GM12874 (cell line): ENCODE results near the gene CDHR3.

Experiments
- TF ChIP-seq, protein P1 (sequence below): IDR thresholded peaks from 2 replicates; pipeline ENCODE4 v1.5.1; 2011; ENCODE audit warnings: low read depth, mild to moderate bottlenecking, control low read depth, low read length, moderate library complexity; ENCODE audit not compliant: insufficient read depth

Gene CDHR3

DNA sequence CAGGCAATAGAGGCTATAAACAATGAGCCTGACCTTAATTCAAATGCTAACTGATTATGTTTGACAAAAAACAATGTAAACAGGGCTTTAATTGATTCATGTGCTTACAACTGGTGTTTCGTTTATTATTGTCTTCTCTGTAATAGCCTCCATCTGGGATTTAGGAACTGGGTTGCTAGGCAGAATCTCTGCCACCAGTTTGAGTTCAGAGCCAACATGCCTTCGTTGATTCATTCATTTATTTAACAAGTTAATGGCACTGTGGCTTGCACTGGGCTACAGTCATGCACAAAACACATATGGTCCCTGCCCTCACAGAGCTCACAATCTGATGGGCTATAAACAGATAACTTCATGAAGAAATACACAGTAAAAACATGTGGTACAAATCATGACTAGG, 19.6 kb upstream of the CDHR3 start:
- TF ChIP-seq, protein P1, sequence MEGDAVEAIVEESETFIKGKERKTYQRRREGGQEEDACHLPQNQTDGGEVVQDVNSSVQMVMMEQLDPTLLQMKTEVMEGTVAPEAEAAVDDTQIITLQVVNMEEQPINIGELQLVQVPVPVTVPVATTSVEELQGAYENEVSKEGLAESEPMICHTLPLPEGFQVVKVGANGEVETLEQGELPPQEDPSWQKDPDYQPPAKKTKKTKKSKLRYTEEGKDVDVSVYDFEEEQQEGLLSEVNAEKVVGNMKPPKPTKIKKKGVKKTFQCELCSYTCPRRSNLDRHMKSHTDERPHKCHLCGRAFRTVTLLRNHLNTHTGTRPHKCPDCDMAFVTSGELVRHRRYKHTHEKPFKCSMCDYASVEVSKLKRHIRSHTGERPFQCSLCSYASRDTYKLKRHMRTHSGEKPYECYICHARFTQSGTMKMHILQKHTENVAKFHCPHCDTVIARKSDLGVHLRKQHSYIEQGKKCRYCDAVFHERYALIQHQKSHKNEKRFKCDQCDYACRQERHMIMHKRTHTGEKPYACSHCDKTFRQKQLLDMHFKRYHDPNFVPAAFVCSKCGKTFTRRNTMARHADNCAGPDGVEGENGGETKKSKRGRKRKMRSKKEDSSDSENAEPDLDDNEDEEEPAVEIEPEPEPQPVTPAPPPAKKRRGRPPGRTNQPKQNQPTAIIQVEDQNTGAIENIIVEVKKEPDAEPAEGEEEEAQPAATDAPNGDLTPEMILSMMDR = no peak

DNA sequence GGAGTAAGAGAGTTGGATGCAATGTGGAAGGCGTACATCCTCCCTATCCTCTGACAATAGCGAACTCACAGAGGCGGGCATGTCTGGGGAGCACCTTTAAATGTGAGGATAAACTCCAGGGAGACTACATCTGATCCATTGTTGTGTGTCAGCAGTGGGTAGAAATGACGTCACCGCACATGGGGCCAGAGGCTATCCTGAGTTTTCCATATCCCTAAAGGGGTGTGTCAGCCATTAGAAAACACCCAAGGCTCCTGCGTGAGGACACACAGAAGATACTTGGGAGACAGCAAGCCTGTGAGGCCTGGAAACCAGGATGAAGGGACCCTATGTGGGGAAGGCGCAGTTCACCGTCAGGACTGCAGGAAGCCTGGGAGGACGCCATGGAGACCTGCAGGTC, 17.2 kb upstream of the CDHR3 start:
- TF ChIP-seq, protein P1 = no peak

GRCh38 chr7:105951597-105951996, 11.5 kb upstream of the CDHR3 start:
- TF ChIP-seq, protein P1 = no peak

DNA sequence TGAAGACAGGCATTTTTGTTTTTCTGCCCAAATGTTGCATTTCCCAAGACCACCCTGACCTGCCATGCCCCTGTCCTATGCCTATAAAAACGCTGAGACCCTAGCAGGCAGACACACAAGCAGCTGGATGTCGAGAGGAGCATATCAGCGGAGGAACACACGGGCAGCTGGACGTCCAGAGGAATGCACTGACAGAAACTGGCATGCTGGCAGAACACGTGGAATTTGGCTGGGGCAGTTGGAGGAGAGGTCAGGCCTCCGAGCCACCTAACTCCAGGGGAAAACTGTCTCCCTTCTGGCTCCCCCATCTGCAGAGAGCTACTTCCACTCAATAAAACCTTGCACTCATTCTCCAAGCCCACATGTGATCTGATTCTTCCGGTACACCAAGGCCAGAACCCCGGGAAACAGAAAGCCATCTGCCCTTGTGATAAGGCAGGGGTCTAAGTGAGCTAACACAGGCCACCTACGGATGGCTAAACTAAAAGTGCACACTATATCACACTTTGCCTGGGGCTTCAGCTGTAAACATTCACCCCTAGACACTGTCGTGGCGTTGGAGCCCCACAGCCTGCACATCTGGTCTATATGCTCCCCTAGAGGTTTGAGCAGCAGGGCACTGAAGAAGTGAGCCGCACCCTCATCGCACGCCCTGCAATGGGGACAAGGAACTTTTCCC, 10.0 kb upstream of the CDHR3 start:
- TF ChIP-seq, protein P1 = no peak

DNA sequence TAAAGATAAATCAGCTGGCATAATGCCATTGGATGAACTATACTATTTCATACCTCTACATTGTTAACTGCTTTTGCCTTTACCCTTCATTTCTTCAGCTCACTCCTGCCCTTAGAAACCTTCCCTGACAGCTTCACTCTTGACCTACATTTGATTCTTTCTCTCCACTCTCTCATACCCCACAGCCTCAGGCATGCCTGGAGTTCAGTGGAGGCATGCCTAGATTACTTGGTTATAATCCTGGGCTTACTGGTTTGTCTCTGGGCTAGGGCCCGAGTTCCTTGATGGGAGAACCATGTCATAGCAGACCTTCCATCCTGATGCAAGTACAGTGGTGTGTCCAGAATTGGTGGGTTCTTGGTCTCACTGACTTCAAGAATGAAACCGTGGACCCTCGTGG, 8.4 kb upstream of the CDHR3 start:
- TF ChIP-seq, protein P1 = no peak

DNA sequence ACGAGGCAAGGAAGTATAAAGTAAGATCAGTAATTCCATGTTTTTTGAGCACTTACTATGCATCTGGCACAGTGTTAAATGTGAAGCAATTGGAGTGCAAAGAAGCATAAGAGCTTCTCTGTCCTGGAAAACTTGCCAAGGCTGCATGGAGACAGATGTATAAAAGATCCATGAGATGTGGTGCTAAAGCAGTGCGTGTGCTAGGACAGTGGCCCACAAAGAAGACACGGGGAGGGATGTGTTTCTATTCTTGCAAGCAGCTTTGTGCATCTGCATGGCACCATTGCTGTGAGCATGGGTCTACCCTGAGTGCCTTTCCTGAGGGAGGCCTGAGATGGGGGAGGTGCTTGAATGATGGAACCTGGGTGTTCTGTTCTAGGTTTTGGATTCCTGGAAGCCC, 5.1 kb upstream of the CDHR3 start:
- TF ChIP-seq, protein P1 = no peak

GRCh38 chr7:105962353-105962752, 711 bp upstream of the CDHR3 start:
- TF ChIP-seq, protein P1 = no peak
